K562 (cell line): ENCODE results near the gene LRRC7. TPM values are rescaled to one million over a fixed set of nuclear protein-coding genes. Genes with fewer than 3 reads are reported as not detected.
A peak's percentile ranks its signal among the peaks of the same experiment; 100 is the strongest.

Source experiments
- ATAC-seq: fragments of 200-7000 bp; cut with Tn5 transposase; 3 replicates; pipeline ENCODE4 v1.9.1; 2020; ENCODE audit warnings: moderate library complexity
- BruUV-seq: library from RNA; stranded (reverse); fragments of 400-500 nt; replicated peaks from 2 replicates; lab custom pipeline; 2021; lab: Mats Ljungman, UMichigan
- CTCF ChIA-PET: fragments of 300-600 bp; formaldehyde crosslinking; extraction: SDS; loops from one replicate; lab custom pipeline; 2021; ENCODE audit warnings: low intra/inter-chr PET ratio; lab: Yijun Ruan, JAX
- POLR2A ChIA-PET: fragments of 300-600, 350-650 bp; sonication (Branson Sonifier 250); formaldehyde crosslinking; extraction: SDS; loops from one replicate; lab custom pipeline; 2021; ENCODE audit warnings: antibody characterized with exemption, inconsistent platforms; lab: Yijun Ruan, JAX
- DNase-seq, 4 experiments: peaks; one replicate each; pipeline versions ENCODE4 v3.0.0 to v3.0.0-alpha.2; 2011 to 2018; ENCODE audit warnings: low spot score in 3 of 4, mixed read lengths in 3 of 4; ENCODE audit errors: extremely low read depth in 1 of 4
- FAIRE-seq: peaks from 2 replicates; lab custom pipeline; 2011; peaks lifted over from hg19 to GRCh38; lab: Jason Lieb, UNC
- H2AFZ ChIP-seq: 2 replicates; pipeline ENCODE4 v1.6.0; 2011; ENCODE audit warnings: low read depth, low read length, control low read depth, inconsistent platforms
- H3K27ac ChIP-seq: fragments of 200-600 bp; 3 replicates; pipeline ENCODE4 v1.8.0; 2011; ENCODE audit warnings: low read depth, mild to moderate bottlenecking, control low read depth, inconsistent platforms, low read length, moderate library complexity, mixed read lengths; ENCODE audit errors: extremely low read depth
- H3K27me3 ChIP-seq, 2 experiments: fragments of 300-600 bp in 1 of 2; 2 replicates in 1 of 2; 3 replicates in 1 of 2; pipeline versions ENCODE4 v1.6.0 to v1.8.0; 2011; ENCODE audit warnings: inconsistent platforms in 2 of 2, low read length in 2 of 2, mild to moderate bottlenecking in 1 of 2, mixed read lengths in 1 of 2, moderate library complexity in 1 of 2; ENCODE audit not compliant: control insufficient read depth in 2 of 2, insufficient read depth in 2 of 2
- H3K36me3 ChIP-seq: fragments of 300-600 bp; 3 replicates; pipeline ENCODE4 v1.8.0; 2011; ENCODE audit warnings: mild to moderate bottlenecking, low read length, inconsistent platforms; ENCODE audit not compliant: control insufficient read depth, insufficient read depth
- H3K4me1 ChIP-seq, 2 experiments: fragments of 200-600 bp in 1 of 2; replicated peaks in 1 of 2; 2 replicates in 1 of 2; 3 replicates in 1 of 2; pipeline versions ENCODE4 v1.5.1 to v1.8.0; 2011; ENCODE audit warnings: inconsistent platforms in 2 of 2, low read length in 2 of 2, mild to moderate bottlenecking in 1 of 2, mixed read lengths in 1 of 2, moderate library complexity in 1 of 2; ENCODE audit not compliant: control insufficient read depth in 2 of 2, insufficient read depth in 2 of 2
- H3K4me2 ChIP-seq: 2 replicates; pipeline ENCODE4 v1.6.1; 2011; ENCODE audit warnings: low read length, control low read depth, inconsistent platforms, mixed read lengths; ENCODE audit not compliant: insufficient read depth
- H3K4me3 ChIP-seq: fragments of 200-600 bp; sonication (generic), shearing (Covaris generic); 2 replicates; pipeline ENCODE4 v1.5.1; 2016; ENCODE audit warnings: control low read depth, inconsistent platforms
- H3K79me2 ChIP-seq: fragments of 200-600 bp; 3 replicates; pipeline ENCODE4 v1.8.0; 2011; ENCODE audit warnings: low read length, inconsistent platforms; ENCODE audit not compliant: control insufficient read depth, insufficient read depth
- H3K9ac ChIP-seq, 2 experiments: 2 replicates each; pipeline versions ENCODE4 v1.6.0 to v1.6.1; 2011; ENCODE audit warnings: low read depth in 2 of 2, low read length in 2 of 2, control low read depth in 1 of 2, inconsistent platforms in 1 of 2, mild to moderate bottlenecking in 1 of 2, mixed read lengths in 1 of 2; ENCODE audit not compliant: insufficient read depth in 1 of 2
- H3K9me1 ChIP-seq: one replicate; pipeline ENCODE4 v1.6.0; 2011; ENCODE audit warnings: inconsistent platforms, mild to moderate bottlenecking, low read length, moderate library complexity; ENCODE audit not compliant: control insufficient read depth, insufficient read depth
- H3K9me3 ChIP-seq: replicated peaks from 2 replicates; pipeline ENCODE4 v1.5.1; 2011; ENCODE audit warnings: low read depth, low read length, inconsistent platforms; ENCODE audit not compliant: control insufficient read depth, insufficient read depth
- H4K20me1 ChIP-seq: replicated peaks from 2 replicates; pipeline ENCODE4 v1.6.1; 2011; ENCODE audit warnings: low read length, inconsistent platforms, mixed read lengths; ENCODE audit not compliant: control insufficient read depth, insufficient read depth
- CTCF ChIP-seq, 3 experiments: IDR thresholded peaks in 2 of 3; conservative IDR thresholded peaks in 1 of 3; 2 replicates each; pipeline ENCODE4 v1.5.1; 2011 to 2012; ENCODE audit warnings: low read length in 3 of 3, mild to moderate bottlenecking in 3 of 3, control low read depth in 2 of 3, improper control_type of control experiment in 1 of 3, inconsistent platforms in 1 of 3, low read depth in 1 of 3, mixed read lengths in 1 of 3, moderate library complexity in 1 of 3; ENCODE audit not compliant: insufficient read depth in 2 of 3
- DEAF1 ChIP-seq: fragments of 450-650 bp; formaldehyde crosslinking; IDR thresholded peaks from 2 replicates; pipeline ENCODE4 v1.4.0; 2020; ENCODE audit warnings: mild to moderate bottlenecking, moderate library complexity
- RAD21 ChIP-seq, 2 experiments: fragments of 250-450 bp in 1 of 2; fragments of 450-650 bp in 1 of 2; sonication (Bioruptor Pico) in 1 of 2; formaldehyde crosslinking in 1 of 2; IDR thresholded peaks in 1 of 2; conservative IDR thresholded peaks in 1 of 2; 2 replicates each; pipeline versions ENCODE4 v1.4.0 to v1.8.0; 2020 to 2022; ENCODE audit warnings: mild to moderate bottlenecking in 2 of 2, moderate library complexity in 1 of 2
- SOX6 ChIP-seq: fragments of 450-650 bp; IDR thresholded peaks from 2 replicates; pipeline ENCODE4 v1.6.1; 2014; ENCODE audit warnings: mild to moderate bottlenecking
- TAF15 ChIP-seq: fragments of 200-400 bp; formaldehyde crosslinking; IDR thresholded peaks from 2 replicates; pipeline ENCODE4 v1.6.1; 2017; ENCODE audit warnings: mild to moderate bottlenecking, low read depth, low read length, moderate library complexity
- ZNF197 ChIP-seq: fragments of 200-800 bp; sonication (Bioruptor generic); IDR thresholded peaks from 2 replicates; pipeline ENCODE4 v1.6.1; 2016; ENCODE audit warnings: low read depth, missing genetic modification characterization, missing compliant biosample characterization
- WGBS: fragments of 100-300 bp; shearing (Covaris generic); methylation state at CpG from one replicate; pipeline ENCODE4 v1.1.6; 2016; ENCODE audit warnings: low coverage, mixed read lengths; ENCODE audit not compliant: insufficient coverage; ENCODE audit errors: missing lambda C conversion rate; 5-methylcytosine and 5-hydroxymethylcytosine counted together
- in situ Hi-C: fragments of 300-500 bp; cut with MboI; formaldehyde crosslinking; loops from 4 replicates; pipeline ENCODE4 v1.15.0; 2018; ENCODE audit warnings: inconsistent platforms, mixed read lengths
- intact Hi-C: fragments of 100-400 bp; cut with micrococcal nuclease; formaldehyde crosslinking; loops from 2 replicates; pipeline ENCODE4 v1.14.2; 2022
- polyA plus RNA-seq, 8 experiments: library from polyadenylated mRNA; depleted of rRNA in 4 of 8; stranded (reverse) in 5 of 8; unstranded in 3 of 8; fragments of >200 nt; fragmentation: Nextera tagmentation in 2 of 8; fragmentation: Illumina TruSeq in 1 of 8; extraction: Ambion mirVana in 2 of 8; extraction: Trizol in 1 of 8; gene quantifications; 2 replicates each; pipeline versions ENCODE4 v1.2.1 to v1.2.3, GENCODE V29; 2011 to 2014; ENCODE audit warnings: inconsistent platforms in 1 of 8, missing spikeins in 1 of 8
- total RNA-seq, 7 experiments: library from RNA; depleted of rRNA in 6 of 7; stranded (reverse); fragments of >200 nt in 6 of 7; fragmentation: Illumina TruSeq in 2 of 7; extraction: Trizol in 2 of 7; gene quantifications; 2 replicates each; pipeline versions ENCODE4 v1.2.1 to v1.2.3, GENCODE V29; 2011 to 2021; ENCODE audit warnings: low replicate concordance in 1 of 7

LRRC7 gene
- total and polyA plus RNA-seq, 9 of the 15 experiments (the other 6 are each of a cell fraction or from before 2014, with no cell fraction given), result 0.09 to 0.94 (median 0.49) TPM

GRCh38 chr1:70142075-70142474 is 574.4 kb downstream of the LRRC7 start:
- H3K4me3 ChIP-seq, result no peak overlapping the region
- FAIRE-seq, result no peak
- in situ Hi-C loops, result loop anchor here (25.0 kb wide), 1 partner anchor 1655 kb away; the partner anchor contains the start of gene DEPDC1
- ChIA-PET POLR2A (interaction anchor here (1.0 to 1.6 kb wide), 5 partner anchors 8 to 79 kb away, joined by 3 to 5 read pairs (median 3); partner anchors contain the start of genes LRRC40 and SRSF11), CTCF (interaction anchor here (1.0 to 3.7 kb wide), 2 partner anchors 8 to 108 kb away, joined by 3 to 13 read pairs; no protein-coding TSS in a partner anchor)
- TF ChIP-seq DEAF1 (CRISPR knock-in tag), result peak; percentile 50; the same call in 1 of the 2 replicates
- peak; percentile 66 to 74 for TF ChIP-seq RAD21 (CRISPR knock-in tag; conservative IDR thresholded peaks at IDR 0.05 in 1 of 2, IDR thresholded peaks at IDR 0.05 in 1 of 2)
- TF ChIP-seq SOX6, result no peak
- TF ChIP-seq CTCF (IDR thresholded peaks at IDR 0.05 in 2 of 3, conservative IDR thresholded peaks at IDR 0.05 in 1 of 3; ENCODE audit: insufficient read depth in 2 of 3, low read depth in 1 of 3, low read length in 3 of 3), result peak in 2 of 3 experiments; percentile 12 to 54; a peak in 3 of 6 replicates
- no peak for TF ChIP-seq ZNF197 (CRISPR knock-in tag)
- no peak for TF ChIP-seq TAF15
- no peak overlapping the region for H3K9ac ChIP-seq
- H3K36me3 ChIP-seq, result peaks cover 5% of the 10 kb centered on the region; the same call in 1 of the 3 replicates
- peak; percentile 74 for ATAC-seq
- BruUV-seq, result no TSS peak
- H3K9me3 ChIP-seq, result no peaks in the 10 kb centered on the region
- intact Hi-C loops, result loop anchor here (1.0 kb wide), 1 partner anchor 108 kb away; no protein-coding TSS in a partner anchor
- no peaks in the 10 kb centered on the region for H3K79me2 ChIP-seq
- no peaks in the 10 kb centered on the region for H4K20me1 ChIP-seq
- 46% methylated on average over 2 of the region's 2 CpGs for WGBS
- H3K27me3 ChIP-seq, result no peaks in the 10 kb centered on the region
- no peak overlapping the region for H3K27ac ChIP-seq
- H2AFZ ChIP-seq, result no peak overlapping the region
- H3K9me1 ChIP-seq, result no peaks in the 10 kb centered on the region
- H3K4me2 ChIP-seq, result no peak overlapping the region
- DNase-seq, result peak in 3 of 4 experiments; percentile 9 to 12 (median 11)
- H3K4me1 ChIP-seq, result 0 out of 5 replicates have a peak, but pooled peaks cover 0 to 5% of the 10 kb centered on the region in 2 experiments
